MCF 10A (cell line): ENCODE measurements around the gene IL21R. TPM values are rescaled to one million over a fixed set of nuclear protein-coding genes. Genes with fewer than 3 reads are reported as not detected.

ENCODE experiments used
- BruUV-seq: library from RNA; stranded (reverse); fragments of 400-500 nt; replicated peaks from 2 replicates; lab custom pipeline; 2021; lab: Mats Ljungman, UMichigan
- CTCF ChIA-PET: fragments of 300-600 bp; sonication (Branson Sonifier 250); formaldehyde crosslinking; extraction: SDS; loops from one replicate; lab custom pipeline; 2021; ENCODE audit warnings: antibody characterized with exemption, inconsistent platforms; lab: Yijun Ruan, JAX
- POLR2A ChIA-PET: fragments of 300-600, 350-650 bp; sonication (Branson Sonifier 250); formaldehyde crosslinking; extraction: SDS; loops from one replicate; lab custom pipeline; 2020; ENCODE audit warnings: antibody characterized with exemption, inconsistent platforms; lab: Yijun Ruan, JAX
- DNase-seq: peaks from one replicate; pipeline ENCODE4 v3.0.0-alpha.2; 2018; ENCODE audit not compliant: unreplicated experiment
- H3K27ac Mint-ChIP-seq: one replicate; pipeline ENCODE4 v1.8.0; 2022; ENCODE audit warnings: mild to moderate bottlenecking, low read depth, mixed read lengths; ENCODE audit not compliant: unreplicated experiment
- H3K27me3 Mint-ChIP-seq: one replicate; pipeline ENCODE4 v1.8.0; 2022; ENCODE audit warnings: mixed read lengths; ENCODE audit not compliant: insufficient read depth, unreplicated experiment
- H3K36me3 Mint-ChIP-seq: one replicate; pipeline ENCODE4 v1.8.0; 2022; ENCODE audit warnings: mild to moderate bottlenecking, moderate library complexity, mixed read lengths; ENCODE audit not compliant: insufficient read depth, unreplicated experiment
- H3K4me1 Mint-ChIP-seq: one replicate; pipeline ENCODE4 v1.8.0; 2022; ENCODE audit warnings: mixed read lengths; ENCODE audit not compliant: insufficient read depth, unreplicated experiment
- H3K4me3 Mint-ChIP-seq: one replicate; pipeline ENCODE4 v1.8.0; 2022; ENCODE audit warnings: mild to moderate bottlenecking, moderate library complexity, mixed read lengths; ENCODE audit not compliant: unreplicated experiment
- H3K9me3 Mint-ChIP-seq: one replicate; pipeline ENCODE4 v1.8.0; 2022; ENCODE audit warnings: mixed read lengths; ENCODE audit not compliant: unreplicated experiment
- CTCF ChIP-seq: fragments of 200-600 bp; IDR thresholded peaks from one replicate; pipeline ENCODE4 v1.8.0; 2022; ENCODE audit warnings: antibody characterized with exemption, mild to moderate bottlenecking; ENCODE audit not compliant: unreplicated experiment
- intact Hi-C: fragments of 100-400 bp; cut with micrococcal nuclease; formaldehyde crosslinking; loops from 2 replicates; pipeline ENCODE4 v1.14.1; 2022
- total RNA-seq: library from RNA; stranded (reverse); gene quantifications from 2 replicates; pipeline ENCODE4 v1.2.3, GENCODE V29; 2022

The IL21R gene
- total RNA-seq, 1 experiment from 2014 or later, result 0.21 TPM

GRCh38 chr16:27436921-27437650, 35.1 kb downstream of the IL21R start:
- BruUV-seq, result no TSS peak
- Mint-ChIP-seq H3K36me3 (no peaks in the 10 kb centered on the region), H3K27ac (no peak overlapping the region), H3K27me3 (no peaks in the 10 kb centered on the region), H3K9me3 (no peaks in the 10 kb centered on the region), H3K4me3 (no peak overlapping the region), H3K4me1 (peaks cover 9% of the 10 kb centered on the region)
- DNase-seq, result no peak
- ChIA-PET CTCF (interaction anchor here (0.6 to 1.2 kb wide), 4 partner anchors 13 to 330 kb away, joined by 3 read pairs; no protein-coding TSS in a partner anchor), POLR2A (no interaction called here)
- intact Hi-C loops, result no loop called here
- TF ChIP-seq CTCF, result no peak

DNA sequence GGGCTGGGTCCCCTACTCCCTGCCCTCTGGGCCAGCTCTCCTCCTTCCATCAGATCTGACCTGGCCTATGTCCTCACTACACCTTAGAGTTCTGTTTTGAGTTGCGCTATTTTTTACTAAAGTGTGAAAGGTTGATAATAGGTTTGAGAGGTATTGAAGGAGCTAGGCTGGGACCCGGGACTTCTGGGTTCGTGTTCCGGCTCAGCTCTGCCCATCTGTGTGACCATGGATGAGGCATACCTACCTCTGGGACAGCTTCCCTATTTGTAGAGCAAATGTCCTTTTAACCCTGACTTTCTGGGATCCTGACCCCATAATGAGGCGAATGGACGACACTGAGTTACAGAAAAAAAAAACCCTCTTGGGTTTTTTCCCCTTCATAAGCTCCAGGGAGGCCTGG, 36.0 kb downstream of the IL21R start:
- no TSS peak for BruUV-seq

GRCh38 chr16:27439271-27440018, 37.5 kb downstream of the IL21R start:
- no peak for TF ChIP-seq CTCF
- no TSS peak for BruUV-seq
- Mint-ChIP-seq H3K4me3 (no peak overlapping the region), H3K27ac (no peak overlapping the region), H3K9me3 (no peaks in the 10 kb centered on the region), H3K36me3 (no peaks in the 10 kb centered on the region), H3K4me1 (no peaks in the 10 kb centered on the region), H3K27me3 (no peaks in the 10 kb centered on the region)
- DNase-seq, result no peak
- ChIA-PET POLR2A (no interaction called here), CTCF (interaction anchor here (0.7 kb wide), 1 partner anchor 271 kb away, joined by 3 read pairs; no protein-coding TSS in a partner anchor)
- intact Hi-C loops, result no loop called here

More for the DNA sequence above, 36.0 kb downstream of the IL21R start:
- ChIA-PET POLR2A (no interaction called here), CTCF (interaction anchor here (0.6 to 0.9 kb wide), 2 partner anchors 70 to 308 kb away, joined by 3 read pairs; no protein-coding TSS in a partner anchor)
- H3K4me3 Mint-ChIP-seq, result no peak overlapping the region
- intact Hi-C loops, result no loop called here
- no peak for TF ChIP-seq CTCF
- no peaks in the 10 kb centered on the region for H3K36me3 Mint-ChIP-seq
- no peak for DNase-seq
- no peaks in the 10 kb centered on the region for H3K27me3 Mint-ChIP-seq
- H3K27ac Mint-ChIP-seq, result no peak overlapping the region
- no peaks in the 10 kb centered on the region for H3K9me3 Mint-ChIP-seq
- peaks cover under 1% of the 10 kb centered on the region for H3K4me1 Mint-ChIP-seq

- H3K4me3 Mint-ChIP-seq, result no peak overlapping the region
- BruUV-seq, result no TSS peak
- no peak overlapping the region for H3K27ac Mint-ChIP-seq
- no peaks in the 10 kb centered on the region for H3K9me3 Mint-ChIP-seq
- H3K36me3 Mint-ChIP-seq, result no peaks in the 10 kb centered on the region
- POLR2A ChIA-PET, result no interaction called here
- DNase-seq, result no peak
- CTCF ChIA-PET, result interaction anchor here (1.2 to 1.3 kb wide), 2 partner anchors 10 to 15 kb away, joined by 3 to 5 read pairs; no protein-coding TSS in a partner anchor
- H3K27me3 Mint-ChIP-seq, result no peaks in the 10 kb centered on the region
- no peak for TF ChIP-seq CTCF
- no peaks in the 10 kb centered on the region for H3K4me1 Mint-ChIP-seq
- intact Hi-C loops, result no loop called here
These were observed 39.3 kb downstream of the IL21R start for GRCh38 chr16:27441276-27441675.
